HepG2 (cell line): ENCODE data around the gene SPRR2E. TPM values are rescaled to one million over a fixed set of nuclear protein-coding genes. Genes with fewer than 3 reads are reported as not detected.

Experiments
- ATAC-seq: fragments of 200-7000 bp; cut with Tn5 transposase; 3 replicates; pipeline ENCODE4 v1.9.1; 2020; ENCODE audit warnings: mild to moderate bottlenecking, moderate library complexity
- BruUV-seq: library from RNA; stranded (reverse); fragments of 400-500 nt; replicated peaks from 2 replicates; lab custom pipeline; 2021; lab: Mats Ljungman, UMichigan
- CTCF ChIA-PET: fragments of 300-600 bp; formaldehyde crosslinking; extraction: SDS; loops from one replicate; lab custom pipeline; 2021; ENCODE audit warnings: low total read pairs, inconsistent platforms, low intra/inter-chr PET ratio; lab: Yijun Ruan, JAX
- POLR2A ChIA-PET: fragments of 350-600 bp; sonication (Branson Sonifier 250); formaldehyde crosslinking; loops from one replicate; lab custom pipeline; 2020; ENCODE audit warnings: antibody characterized with exemption, inconsistent platforms; lab: Yijun Ruan, JAX
- DNase-seq: peaks from one replicate; pipeline ENCODE4 v3.0.0-alpha.2; 2015; ENCODE audit warnings: low spot score
- FAIRE-seq: peaks from 3 replicates; lab custom pipeline; 2011; peaks lifted over from hg19 to GRCh38; lab: Jason Lieb, UNC
- H2AFZ ChIP-seq: one replicate; pipeline ENCODE4 v1.6.1; 2011; ENCODE audit warnings: low read length, inconsistent platforms
- H3K27ac ChIP-seq: fragments of 300-600 bp; 3 replicates; pipeline ENCODE4 v1.8.0; 2011; ENCODE audit warnings: mixed run types, mild to moderate bottlenecking, mixed read lengths, low read length, inconsistent platforms; ENCODE audit not compliant: insufficient read depth; ENCODE audit errors: extremely low read length
- H3K27me3 ChIP-seq, 2 experiments: fragments of 200-600 bp in 1 of 2; 2 replicates in 1 of 2; 3 replicates in 1 of 2; pipeline versions ENCODE4 v1.6.0 to v1.8.0; 2011; ENCODE audit warnings: low read length in 2 of 2, mild to moderate bottlenecking in 2 of 2, moderate library complexity in 2 of 2, inconsistent platforms in 1 of 2; ENCODE audit not compliant: insufficient read depth in 2 of 2, control insufficient read depth in 1 of 2
- H3K36me3 ChIP-seq, 2 experiments: fragments of 200-600 bp in 1 of 2; replicated peaks in 1 of 2; 2 replicates in 1 of 2; 3 replicates in 1 of 2; pipeline versions ENCODE4 v1.5.1 to v1.8.0; 2011; ENCODE audit warnings: low read length in 2 of 2, inconsistent platforms in 1 of 2; ENCODE audit not compliant: insufficient read depth in 2 of 2, control insufficient read depth in 1 of 2
- H3K4me1 ChIP-seq: 2 replicates; pipeline ENCODE4 v1.5.1; 2012; ENCODE audit warnings: low read length, inconsistent platforms; ENCODE audit not compliant: insufficient read depth
- H3K4me2 ChIP-seq: 2 replicates; pipeline ENCODE4 v1.6.0; 2011; ENCODE audit warnings: low read depth, low read length, inconsistent platforms
- H3K4me3 ChIP-seq, 3 experiments: fragments of 200-600 bp in 1 of 3; sonication (generic), shearing (Covaris generic) in 1 of 3; replicated peaks in 1 of 3; 2 replicates each; pipeline ENCODE4 v1.5.1; 2011 to 2016; ENCODE audit warnings: low read length in 3 of 3, inconsistent platforms in 2 of 3, low read depth in 2 of 3, mild to moderate bottlenecking in 2 of 3, control low read depth in 1 of 3, mixed read lengths in 1 of 3; ENCODE audit not compliant: insufficient read depth in 1 of 3
- H3K79me2 ChIP-seq: one replicate; pipeline ENCODE4 v1.6.1; 2011; ENCODE audit warnings: low read length, inconsistent platforms; ENCODE audit not compliant: insufficient read depth
- H3K9ac ChIP-seq: 2 replicates; pipeline ENCODE4 v1.6.0; 2011; ENCODE audit warnings: mild to moderate bottlenecking, low read depth, low read length, inconsistent platforms; ENCODE audit not compliant: insufficient read depth
- H3K9me3 ChIP-seq: 2 replicates; pipeline ENCODE4 v1.5.1; 2012; ENCODE audit warnings: mild to moderate bottlenecking, low read length
- H4K20me1 ChIP-seq: 2 replicates; pipeline ENCODE4 v1.6.0; 2011; ENCODE audit warnings: inconsistent platforms, mild to moderate bottlenecking, low read length, moderate library complexity; ENCODE audit not compliant: insufficient read depth
- MAFF ChIP-seq: IDR thresholded peaks from 2 replicates; pipeline ENCODE4 v1.6.1; 2011; ENCODE audit warnings: low read depth, low read length, improper control_type of control experiment
- MAFK ChIP-seq, 2 experiments: IDR thresholded peaks in 1 of 2; conservative IDR thresholded peaks in 1 of 2; 2 replicates each; pipeline ENCODE4 v1.6.1; 2011; ENCODE audit warnings: improper control_type of control experiment in 2 of 2, low read length in 2 of 2
- NCOR1 ChIP-seq: fragments of 200-600 bp; sonication (generic); IDR thresholded peaks from 2 replicates; pipeline ENCODE4 v1.7.0; 2017; ENCODE audit warnings: antibody characterized with exemption, low read length, borderline replicate concordance
- in situ Hi-C: cut with HindIII; loops from 2 replicates; pipeline ENCODE4 v1.10.0; 2017; ENCODE audit warnings: low pct_unique_long_range_greater_than_20kb; ENCODE audit not compliant: extremely low pct_ligation_motif_present
- intact Hi-C: fragments of 100-400 bp; cut with micrococcal nuclease; formaldehyde crosslinking; loops from one replicate; pipeline ENCODE4 v1.10.0; 2022; ENCODE audit not compliant: unreplicated experiment
- polyA plus RNA-seq, 8 experiments: library from polyadenylated mRNA; depleted of rRNA in 3 of 8; stranded (reverse) in 7 of 8; unstranded in 1 of 8; fragments of >200 nt; fragmentation: Illumina TruSeq in 4 of 8; extraction: Trizol in 4 of 8; gene quantifications; 2 replicates each; pipeline versions ENCODE4 v1.2.1 to v1.2.3, GENCODE V29; 2011 to 2016; ENCODE audit warnings: low read depth in 4 of 8, missing spikeins in 1 of 8, mixed read lengths in 1 of 8; ENCODE audit not compliant: insufficient read depth in 1 of 8
- total RNA-seq, 5 experiments: library from RNA; depleted of rRNA; stranded (reverse); fragments of >200 nt; fragmentation: Illumina TruSeq; extraction: Trizol; gene quantifications; 2 replicates each; pipeline ENCODE4 v1.2.3, GENCODE V29; 2016; ENCODE audit warnings: low read depth in 1 of 5
- TF ChIP-seq, protein P1 (sequence below): IDR thresholded peaks from 2 replicates; pipeline ENCODE4 v1.4.0; 2020; ENCODE audit warnings: mild to moderate bottlenecking, missing genetic modification reagents

The SPRR2E gene
- total and polyA plus RNA-seq, 2 of the 13 experiments (the other 11 are each of a cell fraction or from before 2014, with no cell fraction given), result not detected

DNA sequence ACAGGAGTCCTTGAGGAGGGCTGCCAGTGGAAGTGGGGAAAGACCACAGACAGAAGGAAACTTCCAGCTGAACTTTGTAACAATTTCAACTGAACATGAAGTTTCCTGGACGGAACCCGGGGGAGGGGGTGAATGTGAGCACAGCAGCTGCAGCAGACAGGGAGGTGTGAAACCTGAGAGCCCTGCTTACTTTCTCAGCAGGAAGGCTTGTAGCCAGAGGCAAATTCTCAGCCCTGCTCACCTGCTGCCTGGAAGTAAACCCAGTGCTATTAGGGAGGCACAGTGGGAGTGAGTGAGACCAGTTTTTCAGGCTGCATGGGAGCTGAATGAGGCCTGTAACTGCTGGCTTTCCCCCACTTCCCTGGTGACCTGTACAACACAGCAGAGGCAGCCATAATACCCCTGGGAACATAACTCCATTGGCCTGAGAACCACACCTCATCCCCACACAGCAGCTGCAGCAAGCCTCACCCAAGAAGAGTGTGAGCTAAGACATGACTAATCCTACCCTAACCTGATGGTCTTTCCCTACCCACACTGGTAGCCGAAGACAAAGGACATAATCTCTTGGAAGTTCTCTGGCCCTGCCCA, 28.6 kb upstream of the SPRR2E start (continued):
- TF ChIP-seq, protein P1, sequence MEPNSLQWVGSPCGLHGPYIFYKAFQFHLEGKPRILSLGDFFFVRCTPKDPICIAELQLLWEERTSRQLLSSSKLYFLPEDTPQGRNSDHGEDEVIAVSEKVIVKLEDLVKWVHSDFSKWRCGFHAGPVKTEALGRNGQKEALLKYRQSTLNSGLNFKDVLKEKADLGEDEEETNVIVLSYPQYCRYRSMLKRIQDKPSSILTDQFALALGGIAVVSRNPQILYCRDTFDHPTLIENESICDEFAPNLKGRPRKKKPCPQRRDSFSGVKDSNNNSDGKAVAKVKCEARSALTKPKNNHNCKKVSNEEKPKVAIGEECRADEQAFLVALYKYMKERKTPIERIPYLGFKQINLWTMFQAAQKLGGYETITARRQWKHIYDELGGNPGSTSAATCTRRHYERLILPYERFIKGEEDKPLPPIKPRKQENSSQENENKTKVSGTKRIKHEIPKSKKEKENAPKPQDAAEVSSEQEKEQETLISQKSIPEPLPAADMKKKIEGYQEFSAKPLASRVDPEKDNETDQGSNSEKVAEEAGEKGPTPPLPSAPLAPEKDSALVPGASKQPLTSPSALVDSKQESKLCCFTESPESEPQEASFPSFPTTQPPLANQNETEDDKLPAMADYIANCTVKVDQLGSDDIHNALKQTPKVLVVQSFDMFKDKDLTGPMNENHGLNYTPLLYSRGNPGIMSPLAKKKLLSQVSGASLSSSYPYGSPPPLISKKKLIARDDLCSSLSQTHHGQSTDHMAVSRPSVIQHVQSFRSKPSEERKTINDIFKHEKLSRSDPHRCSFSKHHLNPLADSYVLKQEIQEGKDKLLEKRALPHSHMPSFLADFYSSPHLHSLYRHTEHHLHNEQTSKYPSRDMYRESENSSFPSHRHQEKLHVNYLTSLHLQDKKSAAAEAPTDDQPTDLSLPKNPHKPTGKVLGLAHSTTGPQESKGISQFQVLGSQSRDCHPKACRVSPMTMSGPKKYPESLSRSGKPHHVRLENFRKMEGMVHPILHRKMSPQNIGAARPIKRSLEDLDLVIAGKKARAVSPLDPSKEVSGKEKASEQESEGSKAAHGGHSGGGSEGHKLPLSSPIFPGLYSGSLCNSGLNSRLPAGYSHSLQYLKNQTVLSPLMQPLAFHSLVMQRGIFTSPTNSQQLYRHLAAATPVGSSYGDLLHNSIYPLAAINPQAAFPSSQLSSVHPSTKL (CRISPR knock-in tag), result no peak

DNA sequence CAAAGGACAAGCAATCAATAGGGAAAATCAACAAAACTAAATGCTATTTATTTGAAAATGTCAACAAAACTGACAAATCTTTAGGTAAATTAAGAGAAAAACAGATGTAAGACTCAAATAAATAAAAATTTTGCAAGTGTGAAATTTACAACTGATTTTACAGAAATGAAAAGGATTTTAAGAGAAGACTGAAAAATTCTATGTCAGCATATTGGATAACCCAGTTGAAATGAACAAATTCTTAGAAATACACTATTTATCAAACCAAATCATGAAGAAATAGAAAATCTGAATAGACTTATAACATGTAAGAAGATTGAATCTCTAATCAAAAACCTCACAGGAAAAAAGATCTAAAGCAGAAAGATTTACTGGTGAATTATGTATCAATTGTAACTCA, 26.6 kb upstream of the SPRR2E start:
- no peak for FAIRE-seq
- no peak overlapping the region for H3K4me3 ChIP-seq
- ATAC-seq, result no peak
- no peaks in the 10 kb centered on the region for H3K36me3 ChIP-seq
- H3K4me1 ChIP-seq, result no peaks in the 10 kb centered on the region
- no peaks in the 10 kb centered on the region for H3K9me3 ChIP-seq
- CTCF ChIA-PET, result no interaction called here
- peak; percentile 70; the same call in 1 of the 2 replicates for TF ChIP-seq MAFF
- peak; percentile 51 to 84 for TF ChIP-seq MAFK (conservative IDR thresholded peaks at IDR 0.05 in 1 of 2, IDR thresholded peaks at IDR 0.05 in 1 of 2; ENCODE audit: low read length in 2 of 2)
- TF ChIP-seq NCOR1, result no peak
- no peak overlapping the region for H3K9ac ChIP-seq
- H3K79me2 ChIP-seq, result no peaks in the 10 kb centered on the region
- no peak overlapping the region for H3K27ac ChIP-seq
- in situ Hi-C loops, result no loop called here
- no peak for DNase-seq
- no peaks in the 10 kb centered on the region for H4K20me1 ChIP-seq
- no TSS peak for BruUV-seq
- H3K4me2 ChIP-seq, result no peak overlapping the region
- POLR2A ChIA-PET, result no interaction called here
- no peaks in the 10 kb centered on the region for H3K27me3 ChIP-seq
- H2AFZ ChIP-seq, result no peak overlapping the region
- intact Hi-C loops, result no loop called here
